MM.1S (cell line): Measurements from ENCODE around the gene GLE1.

Experiments used
- DNase-seq: peaks from one replicate; pipeline ENCODE4 v3.0.0-alpha.2; 2015
- H2AFZ ChIP-seq: fragments of 300-600 bp; sonication (generic); 2 replicates; pipeline ENCODE4 v1.6.0; 2016; ENCODE audit warnings: antibody characterized with exemption, low read length
- H3F3A ChIP-seq: fragments of 300-600 bp; sonication (generic); 2 replicates; pipeline ENCODE4 v1.6.1; 2016; ENCODE audit warnings: mild to moderate bottlenecking, antibody characterized with exemption, low read length, moderate library complexity, mixed read lengths; ENCODE audit not compliant: insufficient read depth
- H3K27ac ChIP-seq: fragments of 300-600 bp; sonication (generic); 2 replicates; pipeline ENCODE4 v1.5.1; 2016; ENCODE audit warnings: mild to moderate bottlenecking, low read length
- H3K27me3 ChIP-seq: fragments of 300-600 bp; sonication (generic); replicated peaks from 2 replicates; pipeline ENCODE4 v1.6.0; 2016; ENCODE audit warnings: low read length; ENCODE audit not compliant: insufficient read depth
- H3K36me3 ChIP-seq: fragments of 300-600 bp; sonication (generic); replicated peaks from 2 replicates; pipeline ENCODE4 v1.6.1; 2016; ENCODE audit warnings: mild to moderate bottlenecking, low read length, mixed read lengths; ENCODE audit not compliant: insufficient read depth
- H3K4me1 ChIP-seq: fragments of 300-600 bp; sonication (generic); 2 replicates; pipeline ENCODE4 v1.6.1; 2016; ENCODE audit warnings: low read length, mixed read lengths
- H3K4me2 ChIP-seq: fragments of 300-600 bp; sonication (generic); 2 replicates; pipeline ENCODE4 v1.6.0; 2016; ENCODE audit warnings: low read depth, low read length
- H3K4me3 ChIP-seq: fragments of 300-600 bp; sonication (generic); 2 replicates; pipeline ENCODE4 v1.5.1; 2016; ENCODE audit warnings: low read length, mixed read lengths
- H3K79me2 ChIP-seq: fragments of 300-600 bp; sonication (generic); 2 replicates; pipeline ENCODE4 v1.6.1; 2016; ENCODE audit warnings: mixed run types, low read length, mixed read lengths
- H3K9ac ChIP-seq: fragments of 300-600 bp; sonication (generic); 2 replicates; pipeline ENCODE4 v1.6.1; 2016; ENCODE audit warnings: low read length, mixed read lengths
- H3K9me2 ChIP-seq: fragments of 300-600 bp; sonication (generic); replicated peaks from 2 replicates; pipeline ENCODE4 v1.6.1; 2016; ENCODE audit warnings: mild to moderate bottlenecking, low read length, mixed read lengths; ENCODE audit not compliant: insufficient read depth
- H3K9me3 ChIP-seq: fragments of 300-600 bp; sonication (generic); replicated peaks from 2 replicates; pipeline ENCODE4 v1.6.1; 2016; ENCODE audit warnings: mild to moderate bottlenecking, low read length, mixed read lengths; ENCODE audit not compliant: insufficient read depth
- H4K20me1 ChIP-seq: fragments of 300-600 bp; sonication (generic); 2 replicates; pipeline ENCODE4 v1.6.1; 2016; ENCODE audit warnings: mild to moderate bottlenecking, low read length, moderate library complexity, mixed read lengths; ENCODE audit not compliant: insufficient read depth
- CTCF ChIP-seq: fragments of 300-600 bp; sonication (generic); IDR thresholded peaks from 2 replicates; pipeline ENCODE4 v1.5.1; 2016; ENCODE audit warnings: antibody characterized with exemption, low read length, mixed read lengths
- EZH2 ChIP-seq: fragments of 300-600 bp; sonication (generic); optimal IDR thresholded peaks from 2 replicates; pipeline ENCODE3; 2017; ENCODE audit warnings: low read depth, mild to moderate bottlenecking, antibody characterized with exemption, low read length, mixed read lengths
- EZH2phosphoT487 ChIP-seq: fragments of 300-600 bp; sonication (generic); IDR thresholded peaks from 2 replicates; pipeline ENCODE4 v1.6.1; 2018; ENCODE audit warnings: antibody characterized with exemption, low read length

Gene GLE1

GRCh38 chr9:128479262-128479661 lies 25.3 kb upstream of the GLE1 start:
- no peaks in the 10 kb centered on the region for H3K79me2 ChIP-seq
- no peaks in the 10 kb centered on the region; the same call in 1 of the 2 replicates for H3K36me3 ChIP-seq
- no peaks in the 10 kb centered on the region for H4K20me1 ChIP-seq
- H3K9ac ChIP-seq: no peak overlapping the region
- no peaks in the 10 kb centered on the region for H3K27me3 ChIP-seq
- no peak overlapping the region for H3K27ac ChIP-seq
- no peaks in the 10 kb centered on the region for H3K9me3 ChIP-seq
- TF ChIP-seq CTCF: no peak
- TF ChIP-seq EZH2: no peak
- TF ChIP-seq EZH2phosphoT487: no peak
- H3K4me1 ChIP-seq: no peaks in the 10 kb centered on the region
- no peak overlapping the region for H2AFZ ChIP-seq
- no peak overlapping the region for H3K4me2 ChIP-seq
- no peaks in the 10 kb centered on the region for H3F3A ChIP-seq
- no peak overlapping the region for H3K4me3 ChIP-seq
- H3K9me2 ChIP-seq: no peaks in the 10 kb centered on the region
- no peak for DNase-seq

- Histone ChIP-seq H3K27me3 (no peaks in the 10 kb centered on the region), H3K4me2 (no peak overlapping the region), H3K9me3 (no peaks in the 10 kb centered on the region), H3K36me3 (no peaks in the 10 kb centered on the region), H3K4me3 (no peak overlapping the region), H3K9ac (no peak overlapping the region), H3K4me1 (no peaks in the 10 kb centered on the region), H2AFZ (no peak overlapping the region), H4K20me1 (no peaks in the 10 kb centered on the region), H3K79me2 (no peaks in the 10 kb centered on the region), H3K27ac (no peak overlapping the region), H3F3A (no peaks in the 10 kb centered on the region), H3K9me2 (no peaks in the 10 kb centered on the region)
- TF ChIP-seq CTCF (no peak), EZH2phosphoT487 (no peak), EZH2 (no peak)
- DNase-seq: no peak
Observed at GRCh38 chr9:128481561-128481960, 23.0 kb upstream of the GLE1 start.

GRCh38 chr9:128482186-128482585 lies 22.3 kb upstream of the GLE1 start:
- Histone ChIP-seq H3K9me2 (no peaks in the 10 kb centered on the region), H3K9me3 (no peaks in the 10 kb centered on the region), H3K36me3 (no peaks in the 10 kb centered on the region), H3K27ac (no peak overlapping the region), H3K4me3 (no peak overlapping the region), H3K4me1 (no peaks in the 10 kb centered on the region), H4K20me1 (no peaks in the 10 kb centered on the region), H3K27me3 (no peaks in the 10 kb centered on the region), H3K4me2 (no peak overlapping the region), H3F3A (no peaks in the 10 kb centered on the region), H3K9ac (no peak overlapping the region), H3K79me2 (no peaks in the 10 kb centered on the region), H2AFZ (no peak overlapping the region)
- TF ChIP-seq CTCF: no peak
- TF ChIP-seq EZH2: no peak
- TF ChIP-seq EZH2phosphoT487: no peak
- DNase-seq: no peak
